GM19328 (cell line): Measurements from ENCODE around the gene DENND2A.
"Not testable (repeated sequence)": the region's sequence is repeated elsewhere in the genome, so short reads cannot be mapped to it uniquely, and the experiment has no call there.

Experiments used
- ATAC-seq: cut with Tn5 transposase; IDR thresholded peaks from one replicate; pipeline ENCODE4 v1.9.1; 2021; ENCODE audit warnings: mild to moderate bottlenecking, moderate library complexity; ENCODE audit not compliant: unreplicated experiment

DENND2A gene

DNA sequence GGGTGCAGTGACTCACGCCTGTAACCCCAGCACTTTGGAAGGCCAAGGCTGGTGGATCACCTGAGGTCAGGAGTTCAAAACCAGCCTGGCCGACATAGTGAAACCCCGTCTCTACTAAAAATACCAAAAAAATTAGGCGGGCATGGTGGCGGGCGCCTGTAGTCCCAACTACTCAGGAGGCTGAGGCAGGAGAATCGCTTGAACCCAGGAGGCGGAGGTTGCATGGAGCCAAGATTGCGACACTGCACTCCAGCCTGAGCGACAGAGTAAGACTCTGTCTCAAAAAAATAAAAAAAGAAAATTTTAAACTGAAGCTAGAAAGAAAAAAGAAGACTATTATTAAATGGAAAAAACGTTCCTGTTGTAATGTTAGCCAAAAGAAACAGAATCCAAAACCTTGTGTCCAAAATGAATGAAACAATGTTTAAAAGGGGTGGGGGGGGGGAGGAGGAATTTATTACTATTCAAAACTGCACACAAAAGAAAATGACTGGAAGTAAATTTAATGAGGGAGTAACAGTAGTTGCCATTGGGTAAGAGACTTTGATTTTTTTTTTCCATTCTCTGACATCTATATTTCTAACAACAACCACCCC lies 20.6 kb downstream of the DENND2A start:
- not testable (repeated sequence) for ATAC-seq

DNA sequence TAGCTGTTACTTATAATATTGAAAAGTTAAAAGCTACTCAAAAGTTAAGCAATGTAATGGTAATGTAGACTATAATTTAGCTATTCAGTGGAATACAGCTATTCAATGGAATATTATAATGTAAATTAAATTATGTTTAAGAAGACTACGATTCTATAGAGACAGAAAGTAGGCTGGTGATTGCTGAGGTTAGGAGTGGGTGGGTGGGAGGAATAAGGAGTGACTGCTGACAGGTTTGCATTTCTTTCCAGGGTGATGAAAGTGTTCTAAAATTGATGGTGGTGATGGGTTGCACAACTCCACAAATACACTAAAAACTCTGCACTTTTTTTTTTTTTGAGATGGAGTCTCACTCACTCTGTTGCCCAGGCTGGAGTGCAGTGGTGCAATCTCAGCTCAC lies 21.4 kb downstream of the DENND2A start:
- no peak for ATAC-seq

DNA sequence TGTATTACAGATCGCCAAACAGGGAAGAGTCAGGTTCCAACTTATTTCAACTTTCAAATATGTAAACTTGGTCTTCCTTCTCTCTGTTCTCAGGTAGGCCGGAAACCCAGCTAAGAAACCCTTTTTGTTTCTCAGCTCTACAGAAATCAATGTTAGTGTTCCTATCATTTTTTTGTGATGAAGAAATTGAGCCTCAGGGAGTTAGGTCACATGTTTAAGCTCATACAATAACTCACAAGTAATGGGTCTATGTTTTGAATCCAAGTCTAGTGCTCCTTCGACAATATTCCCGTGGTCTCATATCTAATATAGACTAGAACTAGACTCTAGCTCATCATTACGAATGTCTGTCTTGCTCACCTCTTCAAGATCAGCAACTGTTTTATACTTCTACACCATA lies 22.3 kb downstream of the DENND2A start:
- ATAC-seq, result no peak

DNA sequence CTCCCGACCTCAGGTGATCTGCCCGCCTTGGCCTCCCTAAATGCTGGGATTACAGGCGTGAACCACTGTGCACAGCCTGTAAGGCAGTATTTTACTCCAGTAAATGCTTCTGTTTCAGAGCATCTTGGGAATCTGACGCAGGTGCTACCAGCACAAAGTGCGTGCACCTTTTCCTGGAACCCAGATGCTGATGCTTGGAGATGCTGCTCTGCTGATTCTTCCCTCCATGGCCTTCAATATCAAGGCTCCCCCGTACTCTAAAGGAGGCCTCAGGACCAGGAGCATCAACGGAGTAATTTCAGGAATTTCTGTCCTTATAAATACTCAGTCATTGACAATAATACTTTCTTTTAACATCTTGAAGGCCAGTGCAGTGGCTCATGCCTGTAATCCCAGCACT lies 23.5 kb downstream of the DENND2A start:
- no peak for ATAC-seq

DNA sequence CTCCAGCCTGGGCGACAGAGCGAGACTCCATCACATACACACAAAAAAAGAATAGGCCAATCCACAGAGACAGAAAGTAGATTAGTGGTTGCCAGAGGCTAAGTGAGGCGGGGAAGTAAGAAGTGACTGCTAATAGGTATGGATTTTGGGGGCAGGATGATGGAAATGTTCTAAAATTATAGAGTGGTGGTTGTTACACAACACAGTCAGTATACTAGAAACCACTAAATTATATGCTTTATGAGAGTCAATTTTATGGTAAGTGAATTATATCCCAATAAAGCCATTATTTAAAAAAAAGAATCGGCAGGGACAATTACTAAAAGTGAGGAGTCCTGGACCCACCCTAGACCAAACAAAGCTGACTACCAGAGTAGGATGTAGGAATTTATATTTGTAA lies 24.3 kb downstream of the DENND2A start:
- ATAC-seq, result no peak

DNA sequence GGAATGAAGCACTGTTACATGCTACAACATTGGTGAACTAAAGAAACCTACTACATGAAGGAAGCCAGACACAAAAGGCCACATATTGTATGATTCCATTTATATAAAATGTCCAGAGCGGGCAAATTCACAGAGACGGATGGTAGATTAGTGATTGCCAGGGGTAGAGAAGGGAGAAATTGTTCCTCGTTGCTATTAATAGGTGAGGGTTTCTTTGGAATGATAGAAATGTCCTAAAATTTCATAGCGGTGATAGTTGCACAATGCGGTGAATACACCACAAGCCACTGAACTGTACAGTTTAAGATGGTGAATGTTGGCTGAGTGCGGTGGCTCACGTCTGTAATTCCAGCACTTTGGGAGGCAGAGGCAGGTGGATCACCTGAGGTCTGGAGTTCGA lies 29.0 kb downstream of the DENND2A start:
- ATAC-seq, result no peak

DNA sequence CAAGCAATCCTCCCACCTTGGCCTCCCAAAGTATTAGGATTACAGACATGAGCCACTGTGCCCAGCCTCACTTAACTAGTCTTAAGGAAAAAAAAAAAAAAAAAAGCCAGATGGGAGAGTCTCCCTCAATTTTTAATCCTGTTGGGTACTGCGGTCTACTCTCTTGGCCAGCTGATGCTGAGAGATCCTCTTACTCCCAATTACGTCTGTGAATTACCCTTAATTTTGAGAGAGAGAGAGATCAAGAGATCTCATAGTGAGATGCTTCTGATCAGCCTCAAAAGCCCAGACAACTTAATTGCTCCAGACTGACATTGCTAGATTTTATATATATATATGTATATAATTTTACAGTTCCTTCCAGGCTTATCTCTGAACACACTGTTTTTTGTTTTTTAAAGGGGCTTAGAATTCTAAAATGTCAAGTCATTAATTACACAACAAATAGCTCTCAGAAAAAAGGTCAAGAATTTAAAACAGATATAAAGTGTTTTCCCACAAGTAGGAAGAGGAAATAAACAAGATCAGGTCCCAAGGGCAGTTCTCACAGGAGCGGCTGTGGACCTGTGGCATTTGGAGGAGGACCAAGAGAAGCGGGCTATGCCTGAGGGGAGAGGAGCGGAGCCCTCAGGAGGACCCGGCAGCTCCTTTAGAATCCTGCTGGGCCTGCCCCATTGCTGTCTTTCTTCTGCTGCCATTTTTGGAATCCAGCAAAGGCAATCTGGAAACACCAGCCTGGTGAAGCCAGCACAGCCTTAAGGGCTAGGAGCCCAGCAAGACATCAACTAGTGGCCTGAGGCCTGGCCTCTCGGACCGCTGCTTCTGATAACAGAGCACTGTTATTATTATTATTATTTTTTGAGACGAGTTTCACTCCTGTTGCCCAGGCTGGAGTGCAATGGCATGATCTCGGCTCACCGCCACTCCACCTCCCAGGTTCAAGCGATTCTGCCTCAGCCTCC lies 30.1 kb downstream of the DENND2A start:
- ATAC-seq, result no peak

DNA sequence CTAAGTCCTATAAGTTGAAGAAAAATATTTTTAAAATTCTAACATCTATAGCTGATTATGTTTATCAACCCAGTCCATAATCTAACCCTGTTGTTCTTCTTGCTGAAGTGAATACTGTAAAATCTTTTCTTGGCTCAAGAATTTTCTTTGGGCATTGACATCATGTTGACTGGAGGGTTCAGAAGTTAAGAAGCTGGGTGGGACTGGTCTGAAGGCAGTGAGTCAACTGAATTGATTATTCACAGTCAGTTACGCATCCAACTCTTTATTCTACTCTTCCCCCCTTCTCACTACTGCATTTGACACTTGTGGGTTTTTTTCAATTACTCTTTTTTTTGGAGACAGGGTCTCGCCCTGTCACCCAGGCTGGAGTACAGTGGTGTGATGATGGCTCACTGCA lies 31.0 kb downstream of the DENND2A start:
- ATAC-seq, result no peak

DNA sequence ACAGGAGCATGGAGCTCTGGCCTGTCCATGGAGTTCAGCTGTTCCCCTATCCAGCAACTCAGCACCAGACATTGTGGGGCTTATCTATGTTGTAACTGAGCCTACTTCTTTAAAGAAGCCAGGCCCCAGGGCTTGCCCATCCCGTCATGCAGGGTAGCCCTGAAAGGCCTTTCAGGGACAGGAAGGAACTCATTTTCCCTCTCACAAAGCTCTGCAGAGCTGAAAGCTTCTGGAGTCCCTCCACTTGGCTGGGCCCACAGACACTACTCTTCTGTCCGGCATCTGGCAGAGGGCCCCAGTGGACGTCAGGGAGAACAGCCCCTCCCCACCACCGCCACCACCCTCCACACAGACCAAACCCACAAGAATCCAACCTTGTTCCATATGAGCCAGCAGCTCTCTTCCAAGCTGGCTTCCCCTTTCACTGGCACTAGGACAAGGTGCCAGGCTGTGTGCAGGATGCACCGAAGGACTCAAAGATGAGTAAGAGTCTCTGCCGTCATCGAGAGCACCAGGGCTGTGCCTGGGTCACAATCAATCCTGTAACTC lies 33.1 kb downstream of the DENND2A start:
- no peak for ATAC-seq

DNA sequence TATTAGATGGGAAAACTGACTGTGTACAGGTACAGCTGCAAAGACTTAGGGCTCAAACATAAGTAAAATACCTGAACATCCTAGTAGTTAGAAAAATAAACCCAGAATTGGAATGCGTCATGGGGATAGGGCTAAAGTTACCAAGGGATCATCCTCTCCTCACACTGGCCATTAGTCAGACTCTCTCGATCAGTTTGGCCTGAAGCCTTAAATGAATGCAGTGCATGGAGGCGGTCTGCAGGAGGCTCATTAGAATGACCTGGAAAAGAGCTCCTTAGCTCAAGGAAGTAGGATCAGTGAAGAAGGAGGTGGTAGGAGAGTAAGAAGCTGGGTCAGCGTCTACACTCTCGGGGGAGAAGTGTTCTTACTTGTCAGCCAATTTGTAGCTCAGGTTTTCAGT lies 35.3 kb downstream of the DENND2A start:
- ATAC-seq, result no peak

DNA sequence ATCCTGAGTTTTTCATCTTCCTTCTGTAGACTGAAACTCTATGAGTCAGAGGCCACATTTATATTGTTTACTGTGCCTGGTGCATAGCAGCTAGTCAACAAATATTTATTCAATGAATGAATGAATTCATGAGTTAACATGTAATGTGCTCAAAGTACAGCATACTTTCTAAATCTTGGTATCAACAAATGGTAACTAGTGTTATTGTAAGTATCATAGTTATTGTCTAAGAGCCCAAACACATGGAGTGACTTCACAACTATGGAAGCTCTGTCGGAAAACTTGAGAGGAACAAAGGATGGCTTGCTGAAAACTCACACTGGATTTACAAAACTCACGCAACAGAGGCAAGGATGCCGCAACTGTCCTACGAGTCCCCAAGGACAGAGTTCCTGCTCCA lies 35.9 kb downstream of the DENND2A start:
- no peak for ATAC-seq

DNA sequence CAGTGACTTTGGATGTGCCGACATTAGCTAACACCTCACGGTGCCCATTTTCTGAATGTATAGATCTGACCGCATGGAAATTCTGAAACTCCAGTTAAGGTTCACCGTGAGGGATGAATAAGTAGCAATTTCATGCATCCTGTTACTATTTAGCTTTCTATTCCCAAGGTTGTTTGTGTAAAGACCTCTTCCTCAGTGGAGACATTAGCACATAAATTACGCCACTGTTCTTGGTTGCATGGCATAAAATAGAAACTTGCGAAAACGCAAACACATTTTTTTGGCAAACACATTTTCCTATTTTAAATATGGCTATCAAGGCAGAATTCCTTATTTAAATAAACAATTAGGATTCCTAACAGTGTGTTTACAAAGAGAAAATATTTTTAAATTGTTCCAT lies 36.5 kb downstream of the DENND2A start:
- ATAC-seq, result no peak

DNA sequence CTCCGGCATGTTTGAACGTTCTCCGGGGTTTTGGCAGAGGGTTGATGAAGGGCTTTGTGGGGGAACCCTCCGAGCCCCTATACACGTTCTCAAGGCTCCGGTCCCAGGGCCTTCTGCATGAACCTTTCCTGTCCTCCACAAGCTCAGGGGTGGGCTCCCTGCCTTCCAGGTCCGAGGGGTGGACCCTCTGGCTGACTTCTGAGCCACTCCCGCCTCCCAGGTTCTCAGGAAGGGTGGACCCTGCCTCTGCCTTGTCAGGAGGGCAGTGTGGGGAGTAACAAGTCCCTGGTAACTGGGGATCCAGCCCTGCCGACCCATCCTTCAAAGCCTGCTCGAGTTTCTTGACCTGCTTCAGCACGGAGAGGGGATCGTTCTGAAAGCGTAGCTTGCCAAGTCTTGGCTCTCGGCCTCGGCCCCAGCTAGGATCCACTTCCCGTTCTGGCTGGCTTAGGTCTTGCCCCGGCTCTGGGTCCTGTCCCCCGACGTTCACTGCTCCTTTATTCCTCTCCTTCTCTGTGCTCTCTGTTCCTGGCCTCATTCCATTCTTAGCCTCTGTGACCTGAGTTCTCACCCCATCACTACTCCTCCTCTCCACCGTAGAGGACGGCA lies 38.9 kb downstream of the DENND2A start:
- ATAC-seq, result no peak

DNA sequence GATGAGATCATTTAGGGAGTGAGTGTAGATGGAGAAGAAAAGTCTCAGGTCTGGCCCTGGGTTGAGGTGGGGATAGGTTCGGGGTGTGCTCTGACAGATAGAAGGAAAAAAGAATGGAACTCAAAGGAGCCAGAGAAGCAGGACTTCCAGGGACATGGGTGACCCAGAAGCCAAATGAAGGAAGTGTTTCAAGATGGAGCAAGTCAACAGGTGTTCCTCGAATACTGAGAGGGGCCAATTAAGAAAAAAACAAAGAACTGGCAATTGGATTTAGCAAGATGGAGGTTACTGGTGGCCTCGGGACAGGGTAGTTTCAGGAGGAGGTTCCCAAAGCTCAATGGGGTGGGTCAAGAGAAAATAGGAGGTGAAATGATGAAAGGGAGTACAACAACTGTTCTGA lies 40.3 kb downstream of the DENND2A start:
- no peak for ATAC-seq

DNA sequence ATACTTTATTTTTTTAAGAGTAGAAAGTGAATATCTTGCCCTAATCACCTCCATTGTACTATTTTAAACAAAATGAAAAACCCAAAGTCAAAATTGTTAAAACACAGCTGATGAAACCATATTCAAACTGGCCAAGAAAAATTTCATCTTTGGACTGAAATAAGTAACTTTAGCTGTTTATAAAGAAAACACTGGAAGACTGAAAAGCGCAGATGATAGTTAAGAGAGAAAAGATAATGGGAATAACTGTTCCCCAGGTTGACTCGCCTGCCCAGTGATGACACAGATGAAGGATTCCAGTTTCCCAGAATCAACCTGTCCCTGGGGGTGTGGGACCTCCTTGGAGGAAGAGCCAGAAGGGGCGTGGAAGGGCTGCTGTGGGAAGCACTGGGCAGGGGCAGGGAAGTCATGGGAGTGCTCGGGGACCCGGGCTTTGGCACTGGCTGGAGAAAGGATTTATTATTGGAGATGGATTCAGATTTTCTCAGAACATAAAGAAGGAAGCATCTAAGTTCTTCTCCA lies 43.1 kb downstream of the DENND2A start:
- ATAC-seq, result no peak

DNA sequence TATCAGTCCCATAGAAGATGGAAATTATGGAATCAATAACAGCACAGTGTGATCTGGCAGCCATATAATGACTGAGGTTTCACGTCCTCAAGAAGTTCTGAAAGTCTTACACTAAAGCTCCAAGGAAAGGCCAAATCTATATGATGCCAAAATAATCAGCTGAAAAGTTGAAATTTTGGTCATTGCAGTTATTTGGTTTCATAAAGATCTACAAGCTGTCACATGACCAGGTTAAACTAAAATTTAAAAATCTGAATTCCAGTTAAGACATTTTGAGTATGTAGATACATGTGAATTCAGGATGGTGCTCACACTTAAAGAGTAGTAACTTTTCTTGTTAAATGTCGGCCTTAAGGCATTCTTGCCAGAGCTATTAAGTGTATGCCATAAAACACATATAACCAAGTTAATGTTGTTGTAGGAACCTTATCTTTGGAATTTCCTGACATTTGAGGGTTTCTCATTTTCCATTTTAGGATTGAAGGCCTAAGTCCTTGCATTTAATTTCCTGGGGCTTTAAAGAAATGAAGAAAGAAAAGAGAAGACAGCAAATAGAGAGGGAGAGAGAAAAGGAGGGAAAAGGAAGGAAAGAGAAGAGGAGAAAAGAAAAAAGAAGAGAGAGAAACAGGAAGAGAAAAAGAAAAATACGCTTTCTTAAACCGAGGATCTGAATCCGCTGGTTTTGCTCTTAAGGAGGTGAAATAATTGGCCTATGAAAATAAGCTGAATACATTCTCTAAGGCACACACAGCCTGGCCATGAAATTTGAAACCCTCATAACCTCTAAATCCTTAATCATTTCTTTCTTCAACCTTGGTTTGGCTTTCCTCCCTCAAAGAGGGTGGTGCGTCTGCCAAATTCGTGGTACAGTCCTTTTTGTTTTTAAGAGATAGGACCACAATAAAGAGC lies 43.8 kb downstream of the DENND2A start:
- ATAC-seq, result no peak

DNA sequence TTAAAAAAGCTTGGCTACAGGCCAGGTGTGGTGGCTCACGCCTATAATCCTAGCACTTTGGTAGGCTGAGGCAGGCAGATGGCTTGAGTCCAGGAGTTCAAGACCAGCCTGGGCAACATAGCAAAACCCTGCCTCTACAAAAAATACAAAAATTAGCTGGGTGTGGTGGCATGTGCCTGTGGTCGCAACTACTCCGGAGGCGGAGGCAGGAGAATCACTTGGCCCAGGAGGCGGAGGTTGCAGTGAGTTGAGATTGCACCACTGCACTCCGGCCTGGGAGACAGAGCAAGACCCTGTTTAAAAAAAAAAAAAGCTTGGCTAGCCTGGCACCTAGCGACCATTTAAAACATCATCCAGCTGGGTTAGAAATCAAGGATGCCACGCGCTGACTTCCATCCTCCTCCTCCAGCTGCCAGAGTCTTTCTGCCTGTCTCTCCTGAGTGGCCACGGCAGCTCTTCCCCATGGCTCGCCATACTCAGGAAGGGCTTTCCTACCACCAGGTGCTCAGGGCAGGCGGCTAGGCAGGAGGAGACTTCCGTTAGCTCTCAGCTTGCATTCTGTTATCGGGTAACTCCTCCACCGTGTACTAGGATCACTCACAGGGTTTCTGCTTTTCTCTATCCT lies 45.0 kb downstream of the DENND2A start:
- no peak for ATAC-seq

DNA sequence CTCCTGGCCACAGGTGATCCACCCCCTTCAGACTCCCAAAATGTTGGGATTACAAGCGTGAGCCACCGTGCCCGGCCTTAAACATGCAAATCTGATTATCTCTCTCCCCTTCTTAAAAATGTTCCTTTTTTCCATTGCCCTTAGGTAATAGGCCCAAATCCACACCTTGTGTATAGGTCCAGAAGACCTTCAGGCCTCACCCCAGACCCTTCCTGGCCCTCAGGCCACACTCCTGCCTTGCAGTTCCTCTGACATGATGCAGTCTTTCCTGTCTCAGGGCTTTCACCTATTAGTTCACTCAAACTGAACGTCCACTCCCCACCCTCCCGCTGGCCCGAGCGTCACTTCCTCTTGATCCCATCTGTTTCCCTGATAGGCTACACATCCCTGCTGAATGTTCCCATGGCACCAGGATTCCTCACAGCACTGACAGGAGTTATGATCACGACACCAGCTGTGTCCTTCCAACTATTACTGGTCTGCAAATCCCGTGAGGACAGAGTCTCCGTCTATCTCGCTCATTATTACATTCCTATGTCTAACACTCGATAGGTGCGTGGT lies 46.4 kb downstream of the DENND2A start:
- no peak for ATAC-seq

DNA sequence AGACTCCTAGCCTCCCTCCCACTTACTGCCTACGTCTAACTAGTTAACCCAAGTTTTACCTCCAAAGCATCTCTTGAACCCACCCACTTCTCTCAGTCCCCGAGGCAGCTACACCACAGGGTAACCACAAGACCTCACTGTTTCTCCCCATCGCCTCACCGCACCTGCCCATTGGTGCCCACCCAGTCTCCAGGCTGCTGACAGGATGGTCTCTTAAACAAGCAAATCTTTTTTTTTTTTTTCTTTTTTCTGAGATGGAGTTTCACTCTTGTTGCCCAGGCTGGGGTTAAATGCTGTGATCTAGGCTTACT lies 47.0 kb downstream of the DENND2A start:
- ATAC-seq, result no peak
